ENCODE data around the gene DLST.
A peak's percentile ranks its signal among the peaks of the same experiment; 100 is the strongest.

DNA sequence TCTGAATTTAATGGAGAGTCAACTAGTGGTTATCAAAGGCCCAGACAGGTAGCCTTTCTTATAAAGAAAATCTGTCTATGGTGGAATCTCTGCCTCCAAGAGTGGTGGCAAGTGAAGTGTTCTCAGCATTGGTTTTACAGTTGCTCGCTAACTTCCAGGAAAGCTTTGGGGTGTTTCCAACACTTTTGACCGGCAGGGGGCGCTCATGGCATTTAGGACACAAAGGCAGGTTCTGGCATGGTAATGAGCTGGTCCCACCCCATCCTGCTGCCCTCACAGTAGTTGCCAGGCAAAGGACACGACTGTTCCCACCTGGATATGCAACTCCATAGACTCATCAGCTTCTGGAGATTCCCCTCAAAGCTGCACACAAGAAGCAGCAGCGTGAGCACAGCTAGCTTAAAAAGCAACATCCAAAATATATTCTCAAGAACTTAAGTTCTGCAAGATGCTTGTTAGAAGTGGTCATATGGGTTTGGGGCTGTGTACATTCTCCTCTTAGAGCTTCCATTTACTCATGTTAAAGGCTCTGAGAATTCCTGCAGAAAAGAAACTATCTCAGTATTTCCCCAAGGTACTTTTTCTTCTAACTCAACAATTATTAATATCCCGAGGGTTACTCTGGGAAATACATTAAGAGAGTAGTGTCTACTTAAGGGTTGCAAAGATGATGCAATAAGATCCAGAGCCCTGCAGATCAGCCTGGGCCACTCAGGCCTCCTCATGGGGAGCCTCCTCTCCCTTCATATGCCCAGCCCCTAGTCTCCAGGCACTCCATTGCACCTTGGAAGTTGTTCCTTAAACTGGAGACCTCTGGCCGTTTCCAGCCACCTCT is 20.6 kb upstream of the DLST start:
- no peak for TF ChIP-seq RARB (CRISPR knock-in tag; IDR thresholded peaks at IDR 0.05)
- TF ChIP-seq NFE2L2 (conservative IDR thresholded peaks at IDR 0.05; ENCODE audit: low read length): no peak
- peak; percentile 87 for TF ChIP-seq CTCF (IDR thresholded peaks at IDR 0.05)
- no peak for TF ChIP-seq USF2 (IDR thresholded peaks at IDR 0.05)
- no peak for TF ChIP-seq MAZ (IDR thresholded peaks at IDR 0.05; ENCODE audit: borderline replicate concordance, low read depth, low read length)
- no peak for TF ChIP-seq EP300 (IDR thresholded peaks at IDR 0.05)
- TF ChIP-seq POLR2A (IDR thresholded peaks at IDR 0.05; ENCODE audit: low read length): no peak
- no peak for TF ChIP-seq CEBPB (IDR thresholded peaks at IDR 0.05)
- no peak for TF ChIP-seq HOXA7 (CRISPR knock-in tag; IDR thresholded peaks at IDR 0.05)
- no peak for TF ChIP-seq ZFP36 (IDR thresholded peaks at IDR 0.05; ENCODE audit: borderline replicate concordance, partially characterized antibody)
- TF ChIP-seq NR3C1 (IDR thresholded peaks at IDR 0.05): no peak
- no peak for TF ChIP-seq TFCP2L1 (CRISPR knock-in tag; IDR thresholded peaks at IDR 0.05)
